Keratinocyte (primary cell): ENCODE results near the gene DALRD3. TPM values are rescaled to one million over a fixed set of nuclear protein-coding genes. Genes with fewer than 3 reads are reported as not detected.
"Not testable (repeated sequence)": the region's sequence is repeated elsewhere in the genome, so short reads cannot be mapped to it uniquely, and the experiment has no call there.

ENCODE experiments used
- DNase-seq: peaks from one replicate; pipeline ENCODE4 v3.0.0-alpha.2; 2011; ENCODE audit warnings: low read depth, missing footprints, low spot score
- FAIRE-seq: peaks from 2 replicates; lab custom pipeline; 2011; peaks lifted over from hg19 to GRCh38; lab: Jason Lieb, UNC
- H2AFZ ChIP-seq: 2 replicates; pipeline ENCODE4 v1.6.0; 2012; ENCODE audit warnings: low read length, control low read depth, inconsistent platforms; ENCODE audit not compliant: control insufficient read depth
- H3K27ac ChIP-seq: 2 replicates; pipeline ENCODE4 v1.5.1; 2011; ENCODE audit warnings: low read length; ENCODE audit not compliant: control insufficient read depth, insufficient read depth
- H3K27me3 ChIP-seq: 3 replicates; pipeline ENCODE4 v1.6.0; 2011; ENCODE audit warnings: low read length; ENCODE audit not compliant: control insufficient read depth, insufficient read depth; ENCODE audit errors: extremely low read depth
- H3K36me3 ChIP-seq, 2 experiments: 2 replicates in 1 of 2; 3 replicates in 1 of 2; pipeline ENCODE4 v1.5.1; 2011; ENCODE audit warnings: low read length in 2 of 2, mild to moderate bottlenecking in 1 of 2; ENCODE audit not compliant: control insufficient read depth in 2 of 2, insufficient read depth in 2 of 2; ENCODE audit errors: extremely low read depth in 1 of 2
- H3K4me1 ChIP-seq: 3 replicates; pipeline ENCODE4 v1.5.1; 2011; ENCODE audit warnings: low read length; ENCODE audit not compliant: control insufficient read depth, insufficient read depth; ENCODE audit errors: extremely low read depth
- H3K4me2 ChIP-seq: 3 replicates; pipeline ENCODE4 v1.6.0; 2011; ENCODE audit warnings: low read depth, low read length; ENCODE audit not compliant: control insufficient read depth, insufficient read depth; ENCODE audit errors: extremely low read depth
- H3K4me3 ChIP-seq, 3 experiments: fragments of 200-600 bp in 1 of 3; sonication (generic) in 1 of 3; 2 replicates in 2 of 3; 3 replicates in 1 of 3; pipeline ENCODE4 v1.5.1; 2011 to 2016; ENCODE audit warnings: low read length in 3 of 3, mild to moderate bottlenecking in 3 of 3, control low read depth in 2 of 3, inconsistent platforms in 1 of 3, low read depth in 1 of 3, mixed read lengths in 1 of 3, mixed run types in 1 of 3, moderate library complexity in 1 of 3; ENCODE audit not compliant: control insufficient read depth in 2 of 3, insufficient read depth in 2 of 3; ENCODE audit errors: extremely low read depth in 1 of 3
- H3K79me2 ChIP-seq: 2 replicates; pipeline ENCODE4 v1.6.0; 2012; ENCODE audit warnings: low read length; ENCODE audit not compliant: control insufficient read depth, insufficient read depth
- H3K9ac ChIP-seq: 3 replicates; pipeline ENCODE4 v1.6.0; 2011; ENCODE audit warnings: low read length; ENCODE audit not compliant: control insufficient read depth, insufficient read depth; ENCODE audit errors: extremely low read depth
- H3K9me1 ChIP-seq: 3 replicates; pipeline ENCODE4 v1.6.0; 2011; ENCODE audit warnings: low read length; ENCODE audit not compliant: control insufficient read depth, insufficient read depth; ENCODE audit errors: extremely low read depth
- H3K9me3 ChIP-seq: 2 replicates; pipeline ENCODE4 v1.5.1; 2012; ENCODE audit warnings: low read depth, low read length; ENCODE audit not compliant: control insufficient read depth
- H4K20me1 ChIP-seq: 3 replicates; pipeline ENCODE4 v1.6.0; 2011; ENCODE audit warnings: low read length; ENCODE audit not compliant: control insufficient read depth, insufficient read depth; ENCODE audit errors: extremely low read depth
- CTCF ChIP-seq, 3 experiments: IDR thresholded peaks in 1 of 3; conservative IDR thresholded peaks in 1 of 3; optimal IDR thresholded peaks in 1 of 3; 2 replicates in 2 of 3; 3 replicates in 1 of 3; pipeline versions ENCODE3 to v1.5.1; 2011; ENCODE audit warnings: low read length in 3 of 3, mild to moderate bottlenecking in 3 of 3, moderate library complexity in 2 of 3, control low read depth in 1 of 3, inconsistent platforms in 1 of 3; ENCODE audit not compliant: insufficient read depth in 2 of 3; ENCODE audit errors: extremely low read depth in 1 of 3
- EZH2 ChIP-seq: IDR thresholded peaks from one replicate; pipeline ENCODE4 v1.6.1; 2012; ENCODE audit warnings: inconsistent platforms, mild to moderate bottlenecking, low read length, moderate library complexity
- dilution Hi-C: fragments of 300-500 bp; cut with MboI; formaldehyde crosslinking; loops from one replicate; pipeline ENCODE4 v1.7.0; 2020; ENCODE audit warnings: low sequenced_read_pairs; ENCODE audit not compliant: extremely low pct_ligation_motif_present
- polyA plus RNA-seq, 5 experiments: library from polyadenylated mRNA; depleted of rRNA in 3 of 5; stranded (reverse) in 3 of 5; stranded (forward) in 1 of 5; unstranded in 1 of 5; fragments of >200 nt; gene quantifications; 1 replicate in 1 of 5; 2 replicates in 3 of 5; 3 replicates in 1 of 5; pipeline versions ENCODE4 v1.2.1 to v1.2.3, GENCODE V29; 2011 to 2012; ENCODE audit warnings: missing spikeins in 2 of 5, low read depth in 1 of 5, low replicate concordance in 1 of 5

The DALRD3 gene
- polyA plus RNA-seq, 1 donor (not counting 4 experiments of a cell fraction or from before 2014, with no cell fraction given): 33.7 TPM

- peaks cover 15 to 52% of the 10 kb centered on the region in 2 experiments for H3K36me3 ChIP-seq
- peaks cover 47% of the 10 kb centered on the region for H3K79me2 ChIP-seq
- H3K4me2 ChIP-seq: no peak overlapping the region
- no peak overlapping the region for H3K27ac ChIP-seq
- H3K4me1 ChIP-seq: peaks cover 22% of the 10 kb centered on the region
- no peak overlapping the region for H3K4me3 ChIP-seq
- no peaks in the 10 kb centered on the region for H3K27me3 ChIP-seq
- no peaks in the 10 kb centered on the region for H3K9me3 ChIP-seq
- H3K9me1 ChIP-seq: peaks cover 15% of the 10 kb centered on the region
- no peak overlapping the region for H2AFZ ChIP-seq
- dilution Hi-C loops: no loop called here
- H4K20me1 ChIP-seq: peaks cover 27% of the 10 kb centered on the region
- no peak for DNase-seq
- TF ChIP-seq EZH2: no peak
- no peak for TF ChIP-seq CTCF (optimal IDR thresholded peaks at IDR 0.05 in 1 of 3, IDR thresholded peaks at IDR 0.05 in 1 of 3, conservative IDR thresholded peaks at IDR 0.05 in 1 of 3; ENCODE audit: extremely low read depth in 1 of 3, insufficient read depth in 2 of 3, low read length in 3 of 3)
- no peak for FAIRE-seq
- H3K9ac ChIP-seq: no peak overlapping the region
Observed at GRCh38 chr3:49012441-49013017, 5.9 kb downstream of the DALRD3 start.

GRCh38 chr3:49009396-49009795, 9.0 kb downstream of the DALRD3 start:
- no peak for DNase-seq
- no peak overlapping the region for H2AFZ ChIP-seq
- H3K9me3 ChIP-seq: no peaks in the 10 kb centered on the region
- H3K27ac ChIP-seq: no peak overlapping the region
- H3K27me3 ChIP-seq: no peaks in the 10 kb centered on the region
- dilution Hi-C loops: no loop called here
- H3K4me3 ChIP-seq: no peak overlapping the region
- no peak for FAIRE-seq
- H3K4me1 ChIP-seq: peaks cover 23% of the 10 kb centered on the region
- TF ChIP-seq CTCF (optimal IDR thresholded peaks at IDR 0.05 in 1 of 3, IDR thresholded peaks at IDR 0.05 in 1 of 3, conservative IDR thresholded peaks at IDR 0.05 in 1 of 3; ENCODE audit: extremely low read depth in 1 of 3, insufficient read depth in 2 of 3, low read length in 3 of 3) (no peak), EZH2 (no peak)
- peaks cover 13% of the 10 kb centered on the region for H3K9me1 ChIP-seq
- H3K36me3 ChIP-seq: peaks cover 5 to 29% of the 10 kb centered on the region in 2 experiments
- no peak overlapping the region for H3K4me2 ChIP-seq
- H3K79me2 ChIP-seq: peaks cover 48% of the 10 kb centered on the region
- H4K20me1 ChIP-seq: peaks cover 21% of the 10 kb centered on the region
- no peak overlapping the region for H3K9ac ChIP-seq

GRCh38 chr3:49008627-49009026, 9.8 kb downstream of the DALRD3 start:
- Histone ChIP-seq H4K20me1 (peaks cover 13% of the 10 kb centered on the region), H3K9me1 (peaks cover 12% of the 10 kb centered on the region), H3K79me2 (peaks cover 46% of the 10 kb centered on the region), H3K4me3 (peak overlapping the region in 2 of 3 experiments; percentile 91 to 94), H3K4me1 (peaks cover 23% of the 10 kb centered on the region), H3K9ac (peak overlapping the region; percentile 98), H3K36me3 (peaks cover 0 to 21% of the 10 kb centered on the region in 2 experiments), H3K4me2 (peak overlapping the region; percentile 97)
- H2AFZ ChIP-seq, H3K9me3 ChIP-seq, DNase-seq, H3K27me3 ChIP-seq, FAIRE-seq, H3K27ac ChIP-seq, dilution Hi-C loops: not testable (repeated sequence)
